GM19239 (cell line): ENCODE data around the gene SASS6.
"Not testable (repeated sequence)": the region's sequence is repeated elsewhere in the genome, so short reads cannot be mapped to it uniquely, and the experiment has no call there.

Experiments used
- DNase-seq: peaks from one replicate; pipeline ENCODE4 v3.0.0; 2011; ENCODE audit warnings: low spot score; ENCODE audit not compliant: insufficient read length
- FAIRE-seq: peaks from 2 replicates; lab custom pipeline; 2011; peaks lifted over from hg19 to GRCh38; lab: Jason Lieb, UNC

Gene SASS6

DNA sequence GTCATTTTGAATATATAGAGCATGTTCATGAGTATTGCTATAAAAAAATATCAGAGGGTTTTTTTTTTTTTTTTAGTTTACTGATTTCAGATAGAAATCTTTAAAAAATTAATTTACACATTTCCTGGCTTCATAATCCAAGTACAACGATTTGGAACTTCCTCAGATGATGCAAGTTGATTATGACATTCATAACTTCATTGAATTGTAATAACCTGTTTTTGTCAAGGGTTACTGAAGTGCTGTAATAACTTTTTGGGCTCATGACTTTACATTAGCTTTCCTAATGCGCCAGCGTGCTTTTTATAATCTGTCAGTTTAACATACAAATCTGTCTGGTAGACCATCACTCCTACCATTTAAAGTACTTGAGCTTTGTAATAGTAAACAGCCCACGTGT, 81.3 kb downstream of the SASS6 start:
- DNase-seq = no peak
- no peak for FAIRE-seq

DNA sequence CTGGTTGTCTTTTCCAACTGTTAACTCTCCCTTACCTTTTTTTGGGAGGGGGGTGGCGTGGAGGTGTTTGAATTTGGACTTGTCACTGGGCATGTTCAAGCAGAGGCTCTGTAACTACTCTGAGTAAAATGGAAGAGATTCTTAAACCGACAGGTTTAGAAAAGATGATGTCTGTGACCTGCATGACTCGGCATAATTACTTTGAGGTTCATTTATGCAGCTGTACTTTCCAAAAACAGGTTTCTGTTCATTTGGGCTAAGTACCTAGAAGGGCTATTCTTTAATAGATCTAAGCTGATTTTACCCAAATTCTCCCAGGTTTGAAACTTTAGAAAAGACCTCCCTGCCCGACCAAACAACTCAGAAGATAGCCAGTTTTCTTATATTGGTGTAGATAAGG, 82.6 kb downstream of the SASS6 start:
- FAIRE-seq (peak; percentile 8), DNase-seq (no peak)

DNA sequence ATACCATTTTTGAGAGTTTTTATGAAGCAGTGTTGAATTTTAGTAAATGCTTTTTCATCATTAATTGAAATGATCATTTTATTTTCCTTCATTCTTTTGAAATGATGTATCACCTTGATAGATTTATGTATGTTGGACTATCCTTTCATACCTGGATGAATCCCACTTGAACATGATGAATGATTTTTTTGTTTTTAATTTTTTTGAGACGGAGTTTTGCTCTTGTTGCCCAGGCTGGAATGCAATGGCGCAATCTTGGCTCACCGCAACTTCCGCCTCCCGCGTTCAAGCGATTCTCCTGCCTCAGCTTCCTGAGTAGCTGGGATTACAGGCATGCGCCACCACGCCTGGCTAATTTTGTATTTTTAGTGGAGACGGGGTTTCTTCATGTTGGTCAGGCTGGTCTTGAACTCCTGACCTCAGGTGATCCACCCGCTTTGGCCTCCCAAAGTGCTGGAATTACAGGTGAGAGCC, 85.5 kb downstream of the SASS6 start:
- DNase-seq, FAIRE-seq: not testable (repeated sequence)

DNA sequence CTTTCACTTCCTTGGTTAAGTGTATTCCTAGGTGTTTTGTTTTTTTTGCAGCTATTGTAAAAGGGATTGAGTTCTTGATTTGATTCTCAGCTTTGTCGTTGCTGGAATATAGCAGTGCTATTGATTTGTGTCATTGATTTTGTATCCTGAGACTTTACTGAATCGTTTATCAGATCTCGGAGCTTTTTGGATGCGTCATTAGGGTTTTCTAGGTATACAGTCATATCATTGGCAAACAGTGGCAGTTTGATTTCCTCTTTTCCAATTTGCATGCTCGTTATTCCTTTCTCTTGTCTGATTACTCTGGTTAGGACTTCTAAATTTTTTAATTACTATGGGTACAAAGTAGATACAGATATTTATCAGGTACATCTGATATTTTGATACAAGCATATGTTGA, 87.5 kb downstream of the SASS6 start:
- FAIRE-seq (no peak), DNase-seq (no peak)

DNA sequence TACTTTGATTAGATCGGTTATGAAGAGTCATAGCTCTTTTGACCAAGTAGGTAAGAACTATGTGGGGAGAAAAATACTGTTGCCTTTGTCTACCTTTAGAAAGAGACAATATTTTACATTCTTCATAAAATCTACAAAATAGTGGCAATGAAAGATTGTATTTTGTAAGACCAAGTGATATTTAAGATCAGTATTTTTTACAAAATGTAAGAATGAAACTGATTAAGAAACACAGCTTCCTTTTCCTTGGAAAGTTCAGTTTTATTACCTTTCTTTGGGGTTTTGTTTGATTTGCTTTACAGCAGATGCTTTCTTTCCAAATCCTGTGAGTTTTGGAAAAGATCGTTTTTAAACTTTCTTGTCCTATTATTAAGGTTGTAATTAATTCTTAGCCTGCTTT, 93.1 kb downstream of the SASS6 start:
- FAIRE-seq (peak; percentile 14), DNase-seq (no peak)

DNA sequence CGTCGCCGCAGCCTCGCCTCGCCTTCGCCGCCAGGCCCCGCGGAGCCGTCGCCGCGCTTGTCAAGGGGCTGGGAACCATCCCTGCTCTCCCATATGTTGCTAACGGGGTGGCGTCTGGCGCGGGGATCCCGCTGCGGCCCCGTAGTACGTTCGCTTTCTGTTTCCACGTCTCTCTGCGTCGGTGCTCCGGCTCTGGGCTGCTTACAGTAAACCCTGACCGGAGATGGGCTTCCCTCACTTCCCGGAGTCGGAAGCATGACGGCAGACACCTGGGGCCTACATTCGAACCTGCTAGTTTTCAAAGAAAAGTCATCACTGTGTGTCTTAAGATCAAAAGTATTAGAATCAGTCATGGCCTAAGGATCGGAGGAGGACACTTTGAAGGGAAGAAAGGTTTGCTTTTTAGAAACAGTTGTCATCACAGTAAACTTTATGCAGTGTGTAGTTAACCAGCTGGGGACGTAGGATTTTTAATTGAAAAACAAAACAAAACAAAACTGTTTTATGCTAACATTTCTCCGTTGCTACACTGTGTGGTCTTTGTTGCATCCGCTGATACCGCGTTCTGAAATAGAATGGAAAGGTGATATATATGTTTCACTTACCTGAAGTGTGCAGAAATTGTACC, 94.0 kb downstream of the SASS6 start:
- FAIRE-seq (peak; percentile 97), DNase-seq (peak; percentile 33)

DNA sequence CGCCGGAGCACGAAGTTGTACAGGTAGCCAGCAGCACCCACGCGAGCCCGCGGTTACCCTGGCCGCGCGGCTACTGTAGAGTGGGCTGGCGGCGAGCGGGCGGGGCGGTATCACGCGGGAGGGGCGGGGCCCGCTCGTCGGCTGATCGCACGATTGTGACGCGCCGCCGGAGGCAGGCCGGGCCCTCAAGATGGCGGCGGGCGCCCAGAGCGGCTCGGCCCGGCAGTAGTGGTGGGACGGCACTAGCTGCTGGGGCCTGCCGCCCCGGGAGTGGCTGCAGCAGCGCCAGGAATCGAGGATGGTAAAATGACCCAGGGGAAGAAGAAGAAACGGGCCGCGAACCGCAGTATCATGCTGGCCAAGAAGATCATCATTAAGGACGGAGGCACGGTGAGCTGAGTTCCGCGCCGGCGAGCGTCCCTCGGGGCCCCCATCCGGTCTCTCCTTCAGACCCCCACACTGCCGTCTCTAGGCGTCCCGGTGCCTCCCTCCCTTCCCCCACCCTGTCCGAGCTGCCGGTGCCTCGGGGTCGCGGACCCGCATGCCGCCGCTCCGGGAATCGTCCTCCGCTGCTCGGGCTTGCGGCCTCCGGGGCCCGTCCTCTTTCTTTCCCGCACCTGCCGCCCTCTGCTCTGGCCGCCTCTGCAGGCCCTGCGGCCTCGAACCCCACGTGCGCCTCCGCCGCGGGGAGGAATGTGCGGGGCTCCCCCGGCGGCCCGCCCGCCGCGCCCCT, 94.6 kb downstream of the SASS6 start:
- FAIRE-seq = peak; percentile 79
- peak; percentile 76 for DNase-seq

DNA sequence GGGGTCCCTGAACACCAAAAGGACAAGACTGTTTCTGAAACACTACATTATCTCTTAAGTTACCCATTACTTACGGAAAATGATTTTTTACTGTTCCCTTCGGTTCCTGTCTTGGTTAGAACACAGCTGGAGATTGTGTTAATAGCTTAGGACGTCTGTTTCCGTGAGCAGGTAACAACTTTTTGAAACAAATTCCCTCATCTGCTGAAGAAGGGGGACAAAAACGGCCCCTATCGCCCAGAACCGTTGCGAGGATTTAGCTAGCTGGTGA, 95.1 kb downstream of the SASS6 start:
- FAIRE-seq (no peak), DNase-seq (no peak)

DNA sequence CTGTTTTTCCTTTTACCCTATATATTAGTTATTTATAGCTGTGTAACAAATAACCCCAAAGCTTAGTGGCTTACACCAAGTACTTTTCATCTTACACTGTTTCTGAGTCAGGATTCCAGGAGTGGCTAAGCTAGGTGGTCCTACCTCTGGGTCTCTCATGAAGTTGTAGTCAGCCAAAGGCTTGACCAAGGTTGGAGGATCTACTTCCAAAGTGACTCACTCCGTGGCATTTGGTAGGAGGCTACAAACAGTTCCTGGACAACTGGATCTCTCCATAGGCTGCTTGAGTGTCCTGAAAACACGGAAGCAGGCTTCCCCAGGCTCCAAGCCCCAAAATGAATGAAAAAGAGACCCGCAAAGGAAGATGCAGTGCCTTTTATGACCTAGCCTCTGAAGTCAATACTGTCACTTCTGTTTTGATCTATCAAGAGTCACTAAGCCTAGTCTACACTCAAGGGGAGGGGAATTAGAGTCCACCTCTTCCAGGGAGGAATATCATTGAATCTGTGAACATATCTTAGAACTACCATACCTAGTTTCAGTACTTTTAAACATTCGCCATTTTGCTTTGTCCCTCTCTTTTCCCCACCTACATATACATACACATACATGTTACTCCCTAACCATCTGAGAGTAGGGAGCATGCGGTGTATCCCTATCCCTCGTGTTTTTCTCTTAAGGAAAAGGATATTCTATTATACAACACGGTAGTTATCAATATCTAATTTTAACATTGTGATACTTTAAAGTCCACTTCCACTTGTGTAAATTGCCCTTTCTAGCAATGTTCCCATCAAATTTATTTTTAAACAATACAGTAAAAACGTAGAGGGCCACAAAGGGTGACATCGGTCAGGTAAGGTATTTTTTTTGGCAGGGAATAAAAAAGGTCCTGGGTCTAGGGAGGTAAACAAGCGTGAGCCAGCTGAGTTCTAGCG, 95.7 kb downstream of the SASS6 start:
- DNase-seq = no peak
- peak; percentile 82 for FAIRE-seq

DNA sequence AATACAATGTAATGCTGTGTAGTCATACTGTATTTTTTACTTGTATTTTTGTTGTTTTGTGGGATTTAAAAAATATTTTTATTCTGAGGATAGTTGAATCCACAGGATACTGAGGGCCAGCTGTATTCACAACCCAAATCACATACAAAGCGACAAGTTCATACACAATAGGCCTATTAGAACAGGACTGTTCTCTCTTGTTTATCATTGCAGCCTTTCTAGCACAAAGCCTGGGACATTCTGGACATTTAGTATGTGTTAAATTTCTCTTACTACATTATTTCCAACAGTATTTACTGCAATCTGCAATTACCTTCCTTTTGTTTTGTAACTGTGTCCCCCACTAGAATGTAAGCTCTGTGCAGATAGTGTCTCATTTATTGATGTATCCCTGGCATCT, 97.5 kb downstream of the SASS6 start:
- FAIRE-seq (no peak), DNase-seq (no peak)

DNA sequence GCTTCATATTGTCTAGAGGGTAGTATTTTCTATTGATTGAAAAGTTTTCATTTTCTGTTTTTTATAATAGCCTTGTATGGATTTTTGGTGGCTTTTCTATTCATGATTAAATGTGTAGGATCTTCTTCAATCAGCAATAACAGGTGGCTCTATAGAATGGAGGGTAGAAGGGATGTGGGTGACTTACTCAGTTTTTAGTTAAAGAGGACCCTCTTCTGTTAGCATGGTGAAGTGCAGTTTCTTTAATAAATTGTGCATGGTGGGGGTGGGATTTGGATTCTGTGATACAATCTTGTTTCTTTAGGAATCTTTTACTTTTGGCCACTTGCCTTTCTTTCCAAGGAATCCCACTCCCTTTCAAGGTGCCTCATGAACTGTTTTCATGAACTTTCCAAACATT, 98.3 kb downstream of the SASS6 start:
- FAIRE-seq (peak; percentile 75), DNase-seq (no peak)
